GM12872 (cell line): ENCODE measurements around the gene FLYWCH1.

Experiments used
- CTCF ChIP-seq: IDR thresholded peaks from 3 replicates; pipeline ENCODE4 v1.5.1; 2011; ENCODE audit warnings: low read depth, mild to moderate bottlenecking, low read length, moderate library complexity; ENCODE audit not compliant: insufficient read depth

The FLYWCH1 gene

GRCh38 chr16:2976201-2976600 is 64.5 kb downstream of the FLYWCH1 start:
- TF ChIP-seq CTCF, result no peak

GRCh38 chr16:2976673-2977072 is 64.9 kb downstream of the FLYWCH1 start:
- TF ChIP-seq CTCF, result no peak

- no peak for TF ChIP-seq CTCF
Observed at GRCh38 chr16:2977440-2977839, 65.7 kb downstream of the FLYWCH1 start.

- TF ChIP-seq CTCF, result no peak
Observed at GRCh38 chr16:2979669-2980226, 68.0 kb downstream of the FLYWCH1 start.

- no peak for TF ChIP-seq CTCF
Observed at GRCh38 chr16:2980227-2981176, 68.8 kb downstream of the FLYWCH1 start, which contains the start of gene PKMYT1. TSS of gene PKMYT1 (minus strand) at chr16:2980446. CDS start at chr16:2979657, 789 bp downstream.

GRCh38 chr16:2981177-2981898 is 69.6 kb downstream of the FLYWCH1 start:
- TF ChIP-seq CTCF, result no peak

- TF ChIP-seq CTCF, result no peak
Observed at GRCh38 chr16:2981899-2982250, 70.1 kb downstream of the FLYWCH1 start.
